GM19452 (cell line): ENCODE results near the gene TRMT11.

Experiments
- ATAC-seq: cut with Tn5 transposase; IDR thresholded peaks from one replicate; pipeline ENCODE4 v1.9.1; 2021; ENCODE audit not compliant: unreplicated experiment

TRMT11 gene

GRCh38 chr6:126072834-126073233, 86.5 kb downstream of the TRMT11 start:
- no peak for ATAC-seq

GRCh38 chr6:126075335-126076071, 89.2 kb downstream of the TRMT11 start:
- ATAC-seq, result no peak

GRCh38 chr6:126076992-126077664, 90.8 kb downstream of the TRMT11 start:
- no peak for ATAC-seq

- ATAC-seq, result no peak
These were observed 91.8 kb downstream of the TRMT11 start for GRCh38 chr6:126077810-126078776.

GRCh38 chr6:126083875-126084274, 97.5 kb downstream of the TRMT11 start:
- ATAC-seq, result no peak

- peak; percentile 83 for ATAC-seq
These were observed 100.2 kb downstream of the TRMT11 start for GRCh38 chr6:126086560-126086959.
